ENCODE data around the gene SYT15B. TPM values are rescaled to one million over a fixed set of nuclear protein-coding genes. Genes with fewer than 3 reads are reported as not detected.
"Not testable (repeated sequence)": the region's sequence is repeated elsewhere in the genome, so short reads cannot be mapped to it uniquely, and the experiment has no call there.

SYT15B gene
- total and polyA plus RNA-seq, 2 donors (not counting 1 experiment from before 2014, with no cell fraction given), result 0.04 TPM; not detected in 1

- intact Hi-C loops (cut with micrococcal nuclease); H4K20me1 ChIP-seq (ENCODE audit: control insufficient read depth, insufficient read depth, low read length, poor library complexity, severe bottlenecking); H3K4me1 ChIP-seq (ENCODE audit: control insufficient read depth in 2 of 2, insufficient read depth in 2 of 2, low read length in 2 of 2); H3K36me3 ChIP-seq (replicated peaks in 1 of 2; ENCODE audit: control extremely low read depth in 1 of 2, control insufficient read depth in 1 of 2, extremely low read depth in 1 of 2, insufficient read depth in 2 of 2, low read length in 1 of 2); H3K4me3 Mint-ChIP-seq; DNase-seq; ATAC-seq (ENCODE audit: low read depth); H3K4me1 Mint-ChIP-seq; H3K27me3 ChIP-seq (replicated peaks in 1 of 4; ENCODE audit: control extremely low read depth in 1 of 4, control insufficient read depth in 3 of 4, insufficient read depth in 4 of 4, low read length in 3 of 4); CTCF ChIA-PET; H3K4me3 ChIP-seq (ENCODE audit: control extremely low read depth in 1 of 5, extremely low read depth in 1 of 5, insufficient read depth in 1 of 5, low read depth in 2 of 5, low read length in 4 of 5); H3K27ac ChIP-seq (ENCODE audit: low read length in 2 of 2); H2AFZ ChIP-seq (ENCODE audit: insufficient read depth, low read depth, low read length, poor library complexity, severe bottlenecking); H3K9ac ChIP-seq (ENCODE audit: low read length); H3K9me3 Mint-ChIP-seq (ENCODE audit: insufficient read depth); H3K27me3 Mint-ChIP-seq; H3K4me2 ChIP-seq (replicated peaks; ENCODE audit: low read depth, low read length, poor library complexity, severe bottlenecking); POLR2A ChIA-PET; H3K79me2 ChIP-seq (ENCODE audit: control insufficient read depth, insufficient read depth, low read length); H3K27ac Mint-ChIP-seq; H3K9me3 ChIP-seq (ENCODE audit: control extremely low read depth in 1 of 3, control insufficient read depth in 2 of 3, insufficient read depth in 1 of 3, low read length in 2 of 3): not testable (repeated sequence)
- WGBS (ENCODE audit: insufficient coverage), result no CpG with 5 or more reads among the region's 8 CpGs
Measured at GRCh38 chr10:47717011-47717769, 46.2 kb downstream of the SYT15B start.

Other genes with a start within 250 kb of the SYT15B start
- gene AGAP9, start 240.0 kb downstream of the SYT15B start, total RNA-seq, result 6.7 and 6.8 TPM in 2 replicates
- gene AGAP9, start 240.0 kb downstream of the SYT15B start, polyA plus RNA-seq, result 16.8 and 17.5 TPM in 2 replicates
- not detected in 2 replicates for gene NPY4R2, start 155.1 kb upstream of the SYT15B start, total RNA-seq
- not detected in 2 replicates for gene NPY4R2, start 155.1 kb upstream of the SYT15B start, polyA plus RNA-seq
- gene FAM25C, start 236.2 kb upstream of the SYT15B start, total RNA-seq, result not detected in 2 replicates
- not detected in 2 replicates for gene FAM25C, start 236.2 kb upstream of the SYT15B start, polyA plus RNA-seq